ENCODE results near the gene DHRS3.

GRCh38 chr1:12591267-12591938 is 26.6 kb downstream of the DHRS3 start:
- TF ChIP-seq, protein P1, sequence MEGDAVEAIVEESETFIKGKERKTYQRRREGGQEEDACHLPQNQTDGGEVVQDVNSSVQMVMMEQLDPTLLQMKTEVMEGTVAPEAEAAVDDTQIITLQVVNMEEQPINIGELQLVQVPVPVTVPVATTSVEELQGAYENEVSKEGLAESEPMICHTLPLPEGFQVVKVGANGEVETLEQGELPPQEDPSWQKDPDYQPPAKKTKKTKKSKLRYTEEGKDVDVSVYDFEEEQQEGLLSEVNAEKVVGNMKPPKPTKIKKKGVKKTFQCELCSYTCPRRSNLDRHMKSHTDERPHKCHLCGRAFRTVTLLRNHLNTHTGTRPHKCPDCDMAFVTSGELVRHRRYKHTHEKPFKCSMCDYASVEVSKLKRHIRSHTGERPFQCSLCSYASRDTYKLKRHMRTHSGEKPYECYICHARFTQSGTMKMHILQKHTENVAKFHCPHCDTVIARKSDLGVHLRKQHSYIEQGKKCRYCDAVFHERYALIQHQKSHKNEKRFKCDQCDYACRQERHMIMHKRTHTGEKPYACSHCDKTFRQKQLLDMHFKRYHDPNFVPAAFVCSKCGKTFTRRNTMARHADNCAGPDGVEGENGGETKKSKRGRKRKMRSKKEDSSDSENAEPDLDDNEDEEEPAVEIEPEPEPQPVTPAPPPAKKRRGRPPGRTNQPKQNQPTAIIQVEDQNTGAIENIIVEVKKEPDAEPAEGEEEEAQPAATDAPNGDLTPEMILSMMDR (IDR thresholded peaks at IDR 0.05): no peak
- no peak for TF ChIP-seq EP300 (IDR thresholded peaks at IDR 0.05; ENCODE audit: borderline replicate concordance in 1 of 2, low read depth in 1 of 2, low read length in 1 of 2)
- TF ChIP-seq EZH2phosphoT487 (IDR thresholded peaks at IDR 0.05; ENCODE audit: borderline replicate concordance, low read depth): no peak
- no peak for TF ChIP-seq MAX (IDR thresholded peaks at IDR 0.05; ENCODE audit: low read depth)
- no peak for TF ChIP-seq TEAD4 (IDR thresholded peaks at IDR 0.05; ENCODE audit: borderline replicate concordance, insufficient read depth)
- TF ChIP-seq FOXJ3 (CRISPR knock-in tag; IDR thresholded peaks at IDR 0.05): no peak
- no peak for TF ChIP-seq YY1 (IDR thresholded peaks at IDR 0.05; ENCODE audit: low read depth)
- TF ChIP-seq USF1 (IDR thresholded peaks at IDR 0.05; ENCODE audit: borderline replicate concordance, low read depth): no peak
- no peak for TF ChIP-seq JUND (IDR thresholded peaks at IDR 0.05)
- TF ChIP-seq, protein P2, sequence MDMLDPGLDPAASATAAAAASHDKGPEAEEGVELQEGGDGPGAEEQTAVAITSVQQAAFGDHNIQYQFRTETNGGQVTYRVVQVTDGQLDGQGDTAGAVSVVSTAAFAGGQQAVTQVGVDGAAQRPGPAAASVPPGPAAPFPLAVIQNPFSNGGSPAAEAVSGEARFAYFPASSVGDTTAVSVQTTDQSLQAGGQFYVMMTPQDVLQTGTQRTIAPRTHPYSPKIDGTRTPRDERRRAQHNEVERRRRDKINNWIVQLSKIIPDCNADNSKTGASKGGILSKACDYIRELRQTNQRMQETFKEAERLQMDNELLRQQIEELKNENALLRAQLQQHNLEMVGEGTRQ (IDR thresholded peaks at IDR 0.05; ENCODE audit: borderline replicate concordance, low read depth, low read length): no peak
